Measurements from ENCODE around the gene HJURP. TPM values are rescaled to one million over a fixed set of nuclear protein-coding genes. Genes with fewer than 3 reads are reported as not detected.

Gene HJURP
- total RNA-seq, 1 donor from 2014 or later = 2.0 TPM

- DNase-seq (ENCODE audit: low read depth in 2 of 2) = no peak
Measured at GRCh38 chr2:233793465-233794127, 60.7 kb downstream of the HJURP start.

DNA sequence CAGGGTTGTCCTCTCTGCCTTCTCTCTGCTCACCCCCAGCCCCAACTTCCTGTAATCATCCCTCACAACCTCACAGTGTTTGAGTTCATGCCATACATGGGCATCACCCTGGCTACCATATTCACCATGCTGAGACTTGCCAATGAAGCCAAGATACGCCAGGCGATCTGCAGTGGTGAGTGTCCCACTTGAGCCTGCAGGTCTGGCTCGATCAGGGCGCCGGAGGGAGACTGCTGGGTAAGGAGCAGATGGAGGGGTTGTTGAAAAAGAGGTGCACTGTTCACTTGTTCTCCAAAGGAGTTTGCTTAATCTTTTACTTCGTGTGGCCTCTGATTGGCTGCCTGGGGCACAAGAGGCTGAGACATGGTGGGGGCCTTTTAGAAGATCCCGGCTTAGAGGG is 61.6 kb downstream of the HJURP start:
- DNase-seq (ENCODE audit: low read depth in 2 of 2) = no peak

GRCh38 chr2:233791883-233792329 is 62.4 kb downstream of the HJURP start:
- DNase-seq (ENCODE audit: low read depth in 2 of 2) = no peak

GRCh38 chr2:233791151-233791882 is 63.0 kb downstream of the HJURP start:
- no peak for DNase-seq (ENCODE audit: low read depth in 2 of 2)

GRCh38 chr2:233789554-233789953 is 64.8 kb downstream of the HJURP start:
- no peak for DNase-seq (ENCODE audit: low read depth in 2 of 2)

Other genes with a start within 250 kb of the HJURP start
- gene UGT1A8, start 236.9 kb downstream of the HJURP start, total RNA-seq = not detected in 2 replicates
- gene UGT1A10, start 218.1 kb downstream of the HJURP start, total RNA-seq = not detected in 2 replicates
- gene UGT1A9, start 182.6 kb downstream of the HJURP start, total RNA-seq = not detected in 2 replicates
- not detected in 2 replicates for gene UGT1A7, start 172.6 kb downstream of the HJURP start, total RNA-seq
- not detected in 2 replicates for gene UGT1A6, start 161.6 kb downstream of the HJURP start, total RNA-seq
- not detected in 2 replicates for gene UGT1A5, start 141.6 kb downstream of the HJURP start, total RNA-seq
- not detected in 2 replicates for gene UGT1A4, start 135.8 kb downstream of the HJURP start, total RNA-seq
- gene UGT1A3, start 125.5 kb downstream of the HJURP start, total RNA-seq = not detected in 2 replicates
- gene UGT1A1, start 94.3 kb downstream of the HJURP start, total RNA-seq = not detected in 2 replicates
- gene MROH2A, start 76.2 kb downstream of the HJURP start, total RNA-seq = not detected in 2 replicates
- not detected in 2 replicates for gene TRPM8, start 62.8 kb upstream of the HJURP start, total RNA-seq
- not detected in 2 replicates for gene SPP2, start 196.2 kb upstream of the HJURP start, total RNA-seq

All from lung microvascular endothelial cell (primary cell).